ENCODE results near the gene CABP2.
"Not testable (repeated sequence)": the region's sequence is repeated elsewhere in the genome, so short reads cannot be mapped to it uniquely, and the experiment has no call there.

Gene CABP2

DNA sequence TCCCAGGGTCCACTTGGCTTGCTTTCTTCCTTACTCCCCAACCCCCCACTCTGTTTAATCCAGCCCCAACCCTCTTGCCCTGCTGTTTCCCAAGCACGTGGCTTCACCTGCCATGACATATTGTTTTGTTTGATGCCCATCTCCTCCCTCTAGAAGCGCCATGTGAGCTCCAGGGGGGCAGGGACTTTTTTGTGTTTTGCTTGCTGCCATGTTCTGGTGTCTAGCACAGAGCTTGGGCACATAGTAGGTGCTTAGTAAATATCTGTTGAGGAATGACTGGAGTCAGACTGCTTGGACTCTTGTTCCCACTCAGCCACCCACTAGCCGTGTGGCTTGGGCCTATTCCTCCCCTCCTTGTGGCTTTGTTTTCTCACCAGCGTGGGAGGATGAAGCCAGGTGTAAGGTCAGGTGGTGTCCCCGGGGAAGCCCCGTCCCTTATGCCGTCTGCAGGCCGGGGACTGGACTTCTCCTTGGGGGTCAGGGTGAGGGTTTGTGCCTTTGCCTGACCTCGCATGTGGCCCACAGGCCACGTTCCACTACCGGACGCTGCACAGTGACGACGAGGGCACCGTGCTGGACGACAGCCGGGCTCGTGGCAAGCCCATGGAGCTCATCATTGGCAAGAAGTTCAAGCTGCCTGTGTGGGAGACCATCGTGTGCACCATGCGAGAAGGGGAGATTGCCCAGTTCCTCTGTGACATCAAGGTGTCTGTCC is 36.6 kb downstream of the CABP2 start:
- H3K4me1 ChIP-seq (ENCODE audit: control insufficient read depth, insufficient read depth, low read length), result peaks cover 6% of the 10 kb centered on the region
- 94 to 95% methylated on average over 20 of the region's 20 CpGs for WGBS, 2 experiments
- H3K9me3 ChIP-seq (ENCODE audit: control insufficient read depth, low read length), result no peaks in the 10 kb centered on the region
- peaks cover 4% of the 10 kb centered on the region for H3K27me3 ChIP-seq (ENCODE audit: control insufficient read depth, insufficient read depth, low read length, poor library complexity, severe bottlenecking)
- H3K4me3 ChIP-seq (ENCODE audit: insufficient read depth, low read depth, low read length), result no peak overlapping the region
- H3K27ac ChIP-seq (ENCODE audit: insufficient read depth, low read depth, low read length, poor library complexity, severe bottlenecking), result no peak overlapping the region
- H3K36me3 ChIP-seq (ENCODE audit: control insufficient read depth, insufficient read depth, low read length), result no peaks in the 10 kb centered on the region

GRCh38 chr11:67485873-67486361 is 37.3 kb downstream of the CABP2 start:
- not testable (repeated sequence) for H3K36me3 ChIP-seq (ENCODE audit: control insufficient read depth, insufficient read depth, low read length); H3K27ac ChIP-seq (ENCODE audit: insufficient read depth, low read depth, low read length, poor library complexity, severe bottlenecking); H3K4me3 ChIP-seq (ENCODE audit: insufficient read depth, low read depth, low read length); H3K27me3 ChIP-seq (ENCODE audit: control insufficient read depth, insufficient read depth, low read length, poor library complexity, severe bottlenecking); H3K9me3 ChIP-seq (ENCODE audit: control insufficient read depth, low read length); H3K4me1 ChIP-seq (ENCODE audit: control insufficient read depth, insufficient read depth, low read length)
- WGBS, 2 experiments, result 87 to 89% methylated on average over 7 of the region's 7 CpGs

- no peak overlapping the region for H3K27ac ChIP-seq (ENCODE audit: insufficient read depth, low read depth, low read length, poor library complexity, severe bottlenecking)
- WGBS, 2 experiments, result 89% methylated on average over 11 of the region's 11 CpGs
- H3K4me3 ChIP-seq (ENCODE audit: insufficient read depth, low read depth, low read length), result no peak overlapping the region
- no peaks in the 10 kb centered on the region for H3K9me3 ChIP-seq (ENCODE audit: control insufficient read depth, low read length)
- H3K27me3 ChIP-seq (ENCODE audit: control insufficient read depth, insufficient read depth, low read length, poor library complexity, severe bottlenecking), result peaks cover 4% of the 10 kb centered on the region
- H3K4me1 ChIP-seq (ENCODE audit: control insufficient read depth, insufficient read depth, low read length), result peaks cover 6% of the 10 kb centered on the region
- H3K36me3 ChIP-seq (ENCODE audit: control insufficient read depth, insufficient read depth, low read length), result no peaks in the 10 kb centered on the region
Observed at GRCh38 chr11:67484847-67485311, 38.4 kb downstream of the CABP2 start.

GRCh38 chr11:67483831-67484665 is 39.2 kb downstream of the CABP2 start:
- Histone ChIP-seq H3K9me3 (ENCODE audit: control insufficient read depth, low read length) (no peaks in the 10 kb centered on the region), H3K27me3 (ENCODE audit: control insufficient read depth, insufficient read depth, low read length, poor library complexity, severe bottlenecking) (peaks cover 4% of the 10 kb centered on the region), H3K27ac (ENCODE audit: insufficient read depth, low read depth, low read length, poor library complexity, severe bottlenecking) (no peak overlapping the region), H3K36me3 (ENCODE audit: control insufficient read depth, insufficient read depth, low read length) (no peaks in the 10 kb centered on the region), H3K4me3 (ENCODE audit: insufficient read depth, low read depth, low read length) (no peak overlapping the region), H3K4me1 (ENCODE audit: control insufficient read depth, insufficient read depth, low read length) (peaks cover 6% of the 10 kb centered on the region)
- 93 to 94% methylated on average over 16 of the region's 16 CpGs for WGBS, 2 experiments

- Histone ChIP-seq H3K4me3 (ENCODE audit: insufficient read depth, low read depth, low read length) (peak within 1 kb of the TSS; percentile 50), H3K9me3 (ENCODE audit: control insufficient read depth, low read length) (no peaks in the 10 kb centered on the region), H3K36me3 (ENCODE audit: control insufficient read depth, insufficient read depth, low read length) (no peaks in the 10 kb centered on the region), H3K4me1 (ENCODE audit: control insufficient read depth, insufficient read depth, low read length) (peaks cover 6% of the 10 kb centered on the region), H3K27me3 (ENCODE audit: control insufficient read depth, insufficient read depth, low read length, poor library complexity, severe bottlenecking) (peaks cover 4% of the 10 kb centered on the region), H3K27ac (ENCODE audit: insufficient read depth, low read depth, low read length, poor library complexity, severe bottlenecking) (peak within 1 kb of the TSS; percentile 47)
- 10 to 11% methylated on average over 60 of the region's 60 CpGs for WGBS, 2 experiments
Observed at GRCh38 chr11:67482827-67483798, 40.1 kb downstream of the CABP2 start, which contains the start of gene AIP. Gene AIP (plus strand): TSS chr11:67483026. CDS start chr11:67483159, 133 bp downstream.

- 82 to 85% methylated on average over 19 of the region's 19 CpGs for WGBS, 2 experiments
- H3K27ac ChIP-seq (ENCODE audit: insufficient read depth, low read depth, low read length, poor library complexity, severe bottlenecking), result no peak overlapping the region
Observed at GRCh38 chr11:67482275-67482826, 40.9 kb downstream of the CABP2 start.

DNA sequence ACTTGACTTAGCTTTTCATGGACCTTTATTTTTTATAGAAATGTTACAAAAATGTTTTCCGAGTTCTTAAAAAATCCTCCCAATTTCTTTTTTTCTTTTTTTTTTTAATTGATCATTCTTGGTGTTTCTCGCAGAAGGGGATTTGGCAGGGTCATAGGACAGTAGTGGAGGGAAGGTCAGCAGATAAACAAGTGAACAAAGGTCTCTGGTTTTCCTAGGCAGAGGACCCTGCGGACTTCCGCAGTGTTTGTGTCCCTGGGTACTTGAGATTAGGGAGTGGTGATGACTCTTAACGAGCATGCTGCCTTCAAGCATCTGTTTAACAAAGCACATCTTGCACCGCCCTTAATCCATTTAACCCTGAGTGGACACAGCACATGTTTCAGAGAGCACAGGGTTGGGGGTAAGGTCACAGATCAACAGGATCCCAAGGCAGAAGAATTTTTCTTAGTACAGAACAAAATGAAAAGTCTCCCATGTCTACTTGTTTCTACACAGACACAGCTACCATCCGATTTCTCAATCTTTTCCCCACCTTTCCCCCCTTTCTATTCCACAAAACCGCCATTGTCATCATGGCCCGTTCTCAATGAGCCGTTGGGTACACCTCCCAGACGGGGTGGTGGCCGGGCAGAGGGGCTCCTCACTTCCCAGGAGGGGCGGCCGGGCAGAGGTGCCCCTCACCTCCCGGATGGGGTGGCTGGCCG is 45.7 kb downstream of the CABP2 start:
- H3K9me3 ChIP-seq (ENCODE audit: control insufficient read depth, low read length); H3K27ac ChIP-seq (ENCODE audit: insufficient read depth, low read depth, low read length, poor library complexity, severe bottlenecking); H3K4me3 ChIP-seq (ENCODE audit: insufficient read depth, low read depth, low read length); H3K4me1 ChIP-seq (ENCODE audit: control insufficient read depth, insufficient read depth, low read length); H3K36me3 ChIP-seq (ENCODE audit: control insufficient read depth, insufficient read depth, low read length); H3K27me3 ChIP-seq (ENCODE audit: control insufficient read depth, insufficient read depth, low read length, poor library complexity, severe bottlenecking): not testable (repeated sequence)
- WGBS, 2 experiments, result 88 to 96% methylated on average over 11 to 12 of the region's 16 CpGs

More at GRCh38 chr11:67482275-67482826, 40.9 kb downstream of the CABP2 start:
- Histone ChIP-seq H3K27me3 (ENCODE audit: control insufficient read depth, insufficient read depth, low read length, poor library complexity, severe bottlenecking) (peaks cover 4% of the 10 kb centered on the region), H3K4me1 (ENCODE audit: control insufficient read depth, insufficient read depth, low read length) (peaks cover 6% of the 10 kb centered on the region), H3K4me3 (ENCODE audit: insufficient read depth, low read depth, low read length) (peak overlapping the region; percentile 50), H3K36me3 (ENCODE audit: control insufficient read depth, insufficient read depth, low read length) (no peaks in the 10 kb centered on the region), H3K9me3 (ENCODE audit: control insufficient read depth, low read length) (no peaks in the 10 kb centered on the region)

- 92 to 94% methylated on average over 10 of the region's 10 CpGs for WGBS, 2 experiments
- H3K9me3 ChIP-seq (ENCODE audit: control insufficient read depth, low read length); H3K27me3 ChIP-seq (ENCODE audit: control insufficient read depth, insufficient read depth, low read length, poor library complexity, severe bottlenecking); H3K4me1 ChIP-seq (ENCODE audit: control insufficient read depth, insufficient read depth, low read length); H3K36me3 ChIP-seq (ENCODE audit: control insufficient read depth, insufficient read depth, low read length); H3K4me3 ChIP-seq (ENCODE audit: insufficient read depth, low read depth, low read length); H3K27ac ChIP-seq (ENCODE audit: insufficient read depth, low read depth, low read length, poor library complexity, severe bottlenecking): not testable (repeated sequence)
Observed at GRCh38 chr11:67476692-67477091, 46.6 kb downstream of the CABP2 start.

- H3K4me3 ChIP-seq (ENCODE audit: insufficient read depth, low read depth, low read length), result no peak overlapping the region
- 82 to 83% methylated on average over 7 of the region's 7 CpGs for WGBS, 2 experiments
- no peaks in the 10 kb centered on the region for H3K36me3 ChIP-seq (ENCODE audit: control insufficient read depth, insufficient read depth, low read length)
- no peaks in the 10 kb centered on the region for H3K9me3 ChIP-seq (ENCODE audit: control insufficient read depth, low read length)
- no peak overlapping the region for H3K27ac ChIP-seq (ENCODE audit: insufficient read depth, low read depth, low read length, poor library complexity, severe bottlenecking)
- H3K27me3 ChIP-seq (ENCODE audit: control insufficient read depth, insufficient read depth, low read length, poor library complexity, severe bottlenecking), result no peaks in the 10 kb centered on the region
- H3K4me1 ChIP-seq (ENCODE audit: control insufficient read depth, insufficient read depth, low read length), result no peaks in the 10 kb centered on the region
Observed at GRCh38 chr11:67472882-67473281, 50.4 kb downstream of the CABP2 start.
